Gastroesophageal sphincter (tissue), 4 donors: ENCODE results near the gene AKR7A2. TPM values are rescaled to one million over a fixed set of nuclear protein-coding genes. Genes with fewer than 3 reads are reported as not detected.

Source experiments
- ATAC-seq: fragments of 150-250 bp; one replicate; pipeline ENCODE4 v1.9.1; 2016; ENCODE audit warnings: mild to moderate bottlenecking, moderate library complexity
- H3K27ac ChIP-seq, 4 donors: fragments of 200-600 bp; sonication (generic) in 3 of 4; 1 replicate in 3 of 4; 2 replicates in 1 of 4; pipeline ENCODE4 v1.5.1; 2016 to 2019
- H3K27me3 ChIP-seq: fragments of 200-600 bp; sonication (generic); one replicate; pipeline ENCODE4 v1.5.1; 2019
- H3K36me3 ChIP-seq, 2 donors: fragments of 200-600 bp; sonication (generic); one replicate each; pipeline ENCODE4 v1.5.1; 2019; ENCODE audit warnings: control low read depth in 1 of 2
- H3K4me1 ChIP-seq, 3 donors: fragments of 200-600 bp; sonication (generic); 1 replicate in 2 of 3; 2 replicates in 1 of 3; pipeline ENCODE4 v1.5.1; 2016 to 2019; ENCODE audit warnings: control low read depth in 2 of 3
- H3K4me3 ChIP-seq, 2 donors: fragments of 200-600 bp; sonication (generic); one replicate each; pipeline ENCODE4 v1.5.1; 2019; ENCODE audit warnings: mild to moderate bottlenecking in 1 of 2, moderate library complexity in 1 of 2
- H3K9me3 ChIP-seq, 3 donors: fragments of 200-600 bp; sonication (generic); one replicate each; pipeline ENCODE4 v1.5.1; 2017 to 2019; ENCODE audit warnings: control low read depth in 2 of 3
- CTCF ChIP-seq, 4 experiments: fragments of 200-600 bp in 2 of 4; fragments of 450-650 bp in 2 of 4; sonication (generic) in 1 of 4; IDR thresholded peaks; one replicate each; pipeline ENCODE4 v1.5.1; 2017 to 2019; ENCODE audit warnings: antibody characterized with exemption in 4 of 4, mild to moderate bottlenecking in 2 of 4, moderate library complexity in 2 of 4
- EP300 ChIP-seq: sonication (generic); formaldehyde crosslinking; IDR thresholded peaks from one replicate; pipeline ENCODE4 v1.6.1; 2017; ENCODE audit warnings: antibody characterized with exemption, mild to moderate bottlenecking
- POLR2A ChIP-seq, 2 donors: fragments of 450-650 bp; IDR thresholded peaks; one replicate each; pipeline ENCODE4 v1.6.1; 2017; ENCODE audit warnings: antibody characterized with exemption in 2 of 2, mild to moderate bottlenecking in 2 of 2, moderate library complexity in 1 of 2
- POLR2AphosphoS5 ChIP-seq: sonication (generic); formaldehyde crosslinking; IDR thresholded peaks from one replicate; pipeline ENCODE4 v1.6.1; 2017; ENCODE audit warnings: antibody characterized with exemption
- WGBS, 2 donors: methylation state at CpG; one replicate each; pipeline ENCODE4 v1.1.5; 2018; ENCODE audit warnings: low coverage in 1 of 2; 5-methylcytosine and 5-hydroxymethylcytosine counted together
- total RNA-seq, 4 donors: library from RNA; depleted of rRNA; stranded (reverse); fragments of >200 nt; gene quantifications; one replicate each; pipeline ENCODE4 v1.1.0, GENCODE V29; 2016

Gene AKR7A2
- total RNA-seq, 4 donors from 2014 or later, result 58.2 to 77.2 (median 63.7) TPM

GRCh38 chr1:19344831-19345230 is 32.9 kb upstream of the AKR7A2 start:
- H3K9me3 ChIP-seq, result no peaks in the 10 kb centered on the region
- H3K27me3 ChIP-seq, result no peaks in the 10 kb centered on the region
- TF ChIP-seq POLR2A (IDR thresholded peaks at IDR 0.05) (no peak), POLR2AphosphoS5 (no peak), EP300 (no peak), CTCF (IDR thresholded peaks at IDR 0.05) (no peak)
- WGBS, 2 donors, result no CpG with 5 or more reads among the region's 11 CpGs
- peaks cover 0 to 83% (median 24%) of the 10 kb centered on the region in 3 donors for H3K4me1 ChIP-seq
- peaks cover 0 to 83% of the 10 kb centered on the region in 2 donors for H3K36me3 ChIP-seq
- no peak for ATAC-seq
- H3K4me3 ChIP-seq, result no peak overlapping the region
- peak overlapping the region in 3 of 4 donors; percentile 28 to 60 (median 59) for H3K27ac ChIP-seq

- 67% methylated on average over 6 of the region's 12 CpGs; no CpG with 5 or more reads in 1 of the 2 donors for WGBS, 2 donors
- H3K4me1 ChIP-seq, result peaks cover 0 to 78% (median 24%) of the 10 kb centered on the region in 3 donors
- H3K27ac ChIP-seq, result peak overlapping the region in 3 of 4 donors; percentile 28 to 60 (median 59)
- peaks cover 0 to 83% of the 10 kb centered on the region in 2 donors for H3K36me3 ChIP-seq
- H3K9me3 ChIP-seq, result no peaks in the 10 kb centered on the region
- no peaks in the 10 kb centered on the region for H3K27me3 ChIP-seq
- TF ChIP-seq POLR2A (IDR thresholded peaks at IDR 0.05) (no peak), CTCF (IDR thresholded peaks at IDR 0.05) (peak in 3 of 4 experiments; percentile 94 to 97 (median 96)), POLR2AphosphoS5 (peak; percentile 26)
- no peak overlapping the region for H3K4me3 ChIP-seq
- peak; percentile 58 for ATAC-seq
Measured at GRCh38 chr1:19344372-19344810, 32.4 kb upstream of the AKR7A2 start.

- H3K27ac ChIP-seq, result peak overlapping the region in 3 of 4 donors; percentile 58 to 60 (median 59)
- ATAC-seq, result no peak
- WGBS, 2 donors, result 51 to 69% methylated on average over 5 of the region's 20 CpGs
- H3K36me3 ChIP-seq, result peaks cover 0 to 83% of the 10 kb centered on the region in 2 donors
- H3K27me3 ChIP-seq, result no peaks in the 10 kb centered on the region
- TF ChIP-seq EP300, result no peak
- no peak overlapping the region for H3K4me3 ChIP-seq
- no peaks in the 10 kb centered on the region for H3K9me3 ChIP-seq
- peaks cover 0 to 72% (median 21%) of the 10 kb centered on the region in 3 donors for H3K4me1 ChIP-seq
Measured at GRCh38 chr1:19343617-19344350, 31.8 kb upstream of the AKR7A2 start.

GRCh38 chr1:19342894-19343616 is 31.1 kb upstream of the AKR7A2 start:
- Histone ChIP-seq H3K4me1 (peaks cover 0 to 65% (median 21%) of the 10 kb centered on the region in 3 donors), H3K9me3 (no peaks in the 10 kb centered on the region), H3K27ac (peak overlapping the region in 3 of 4 donors; percentile 58 to 60 (median 59)), H3K4me3 (no peak overlapping the region), H3K27me3 (no peaks in the 10 kb centered on the region), H3K36me3 (peaks cover 0 to 83% of the 10 kb centered on the region in 2 donors)
- ATAC-seq, result no peak
- no peak for TF ChIP-seq EP300
- no peak for TF ChIP-seq POLR2AphosphoS5
- no peak for TF ChIP-seq CTCF (IDR thresholded peaks at IDR 0.05)
- TF ChIP-seq POLR2A (IDR thresholded peaks at IDR 0.05), result no peak
- 0 to 78% methylated on average over 1 to 12 of the region's 33 CpGs for WGBS, 2 donors

GRCh38 chr1:19342062-19342750 is 30.3 kb upstream of the AKR7A2 start:
- H3K36me3 ChIP-seq, result peaks cover 0 to 85% of the 10 kb centered on the region in 2 donors
- H3K27ac ChIP-seq, result peak overlapping the region in 3 of 4 donors; percentile 58 to 60 (median 59)
- H3K4me1 ChIP-seq, result peaks cover 0 to 56% (median 21%) of the 10 kb centered on the region in 3 donors
- peak; percentile 70 for ATAC-seq
- TF ChIP-seq EP300 (no peak), CTCF (IDR thresholded peaks at IDR 0.05) (no peak), POLR2AphosphoS5 (no peak), POLR2A (IDR thresholded peaks at IDR 0.05) (no peak)
- WGBS, 2 donors, result 57 to 71% methylated on average over 7 to 9 of the region's 27 CpGs
- H3K27me3 ChIP-seq, result no peaks in the 10 kb centered on the region
- H3K4me3 ChIP-seq, result no peak overlapping the region
- no peaks in the 10 kb centered on the region for H3K9me3 ChIP-seq
